GM18511 (cell line): Measurements from ENCODE around the gene XDH.

ENCODE experiments used
- ATAC-seq: cut with Tn5 transposase; IDR thresholded peaks from one replicate; pipeline ENCODE4 v1.9.1; 2021; ENCODE audit warnings: mild to moderate bottlenecking, moderate library complexity; ENCODE audit not compliant: unreplicated experiment

The XDH gene

DNA sequence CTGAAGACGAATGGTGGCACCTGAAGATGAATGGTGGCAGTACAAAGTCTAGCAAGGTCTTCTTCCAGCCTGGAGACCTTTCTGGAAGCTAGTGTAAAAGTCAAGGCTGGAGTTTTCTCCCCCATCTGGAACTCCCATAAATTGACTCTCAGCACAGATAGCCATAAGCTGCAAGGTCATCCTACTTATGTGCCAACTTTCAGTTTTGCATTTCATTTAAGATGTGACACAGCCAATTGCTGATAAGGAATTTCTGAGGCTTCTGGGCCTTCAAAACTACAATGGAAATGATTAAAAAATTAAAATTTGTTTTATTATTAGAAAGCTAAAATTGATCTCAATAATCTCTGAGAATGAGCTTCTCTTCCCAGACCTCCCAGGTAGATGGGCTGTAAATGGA lies 10.2 kb downstream of the XDH start:
- ATAC-seq: no peak

DNA sequence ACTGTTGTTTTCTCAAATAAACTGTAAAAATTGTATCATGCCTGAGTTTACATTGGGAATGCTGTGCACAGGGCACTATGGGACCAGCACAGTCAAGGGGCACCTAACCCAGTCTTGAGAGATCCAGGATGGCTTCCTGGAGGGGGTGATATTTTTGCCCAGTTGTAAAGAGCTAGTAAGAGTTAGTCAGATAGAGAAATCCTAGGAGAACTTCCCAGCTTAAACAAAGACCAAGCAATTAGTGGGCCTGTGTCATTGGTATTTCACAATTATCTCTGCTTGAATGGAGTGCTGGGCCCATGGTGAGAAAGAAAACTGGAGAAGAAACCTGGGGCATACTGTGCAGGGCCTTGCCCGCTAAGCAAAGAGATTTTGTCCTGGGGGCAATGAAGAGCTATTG lies 12.2 kb downstream of the XDH start:
- ATAC-seq: no peak

DNA sequence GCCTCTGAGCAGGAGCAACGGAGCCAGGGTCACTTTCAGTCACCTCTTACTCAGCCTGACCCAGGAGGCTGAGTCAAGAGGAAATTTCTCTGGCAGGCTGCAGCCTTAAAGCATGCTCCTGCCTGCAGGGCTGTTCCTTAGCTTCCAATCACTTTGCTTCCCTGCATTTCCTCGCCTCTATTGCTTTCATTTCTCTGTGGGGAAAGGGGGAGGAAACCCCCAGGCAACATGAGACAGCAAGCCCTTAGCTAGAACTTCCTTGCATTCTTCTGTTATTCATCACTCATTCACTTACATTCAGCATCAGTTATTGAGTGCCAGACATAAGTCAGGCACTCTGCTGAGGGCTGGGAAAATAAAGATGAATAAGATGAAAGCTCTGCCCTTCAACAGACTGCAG lies 13.0 kb downstream of the XDH start:
- no peak for ATAC-seq

DNA sequence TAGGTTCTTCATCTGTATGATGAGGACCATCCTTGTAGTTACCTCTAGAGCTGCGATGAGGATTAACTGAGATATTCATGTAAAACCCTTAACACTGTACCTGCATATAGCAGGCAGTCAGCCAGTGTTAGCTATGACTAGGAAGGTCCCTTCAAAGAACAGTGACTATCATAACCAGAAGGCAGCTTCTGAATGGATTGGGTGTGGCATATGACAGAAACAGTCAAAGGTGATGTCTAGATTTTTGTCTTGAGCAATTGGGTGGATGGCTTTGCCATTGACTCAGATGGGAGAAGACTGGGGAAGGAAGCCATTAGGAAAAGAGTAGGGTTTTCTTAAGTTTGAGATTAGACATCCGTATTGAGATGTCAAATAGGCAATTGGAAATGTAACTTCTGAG lies 15.7 kb downstream of the XDH start:
- ATAC-seq: no peak

DNA sequence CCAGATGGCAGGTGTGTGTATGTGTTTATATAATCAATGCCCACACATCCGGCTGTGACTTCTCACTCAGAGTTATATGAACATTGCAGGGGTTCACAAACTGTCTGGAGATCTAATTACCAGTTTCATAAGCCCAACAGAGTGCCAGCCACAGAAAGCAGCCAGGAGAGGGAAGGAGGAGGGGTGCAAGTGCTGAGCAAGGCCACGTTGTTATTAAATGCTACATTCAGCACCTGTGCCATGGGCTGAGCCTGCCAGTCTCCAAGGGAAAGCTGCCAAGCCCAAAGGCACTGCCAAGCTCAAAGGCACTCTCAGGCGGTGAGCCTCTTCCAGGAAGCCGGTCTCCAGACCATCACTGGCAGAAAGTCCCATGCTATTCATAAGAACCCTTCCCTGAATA lies 17.4 kb downstream of the XDH start:
- ATAC-seq: no peak

DNA sequence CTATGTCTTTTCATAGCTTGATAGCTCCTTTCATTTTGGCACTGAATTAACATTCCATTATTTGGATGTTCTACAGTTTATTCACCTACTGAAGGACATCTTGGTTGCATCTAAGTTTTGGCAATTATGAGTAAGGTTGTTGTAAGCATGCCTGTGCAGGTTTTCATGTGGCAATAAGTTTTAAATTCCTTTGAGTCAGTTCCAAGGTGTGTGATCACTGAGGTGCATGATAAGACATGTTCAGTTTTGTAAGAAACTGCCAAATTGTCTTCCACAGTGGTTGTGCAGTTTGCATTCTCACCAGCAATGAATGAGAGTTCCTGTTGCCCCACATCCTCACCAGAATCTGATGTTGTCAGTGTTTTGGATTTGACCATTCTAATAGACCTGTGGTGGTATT lies 24.2 kb downstream of the XDH start:
- no peak for ATAC-seq

DNA sequence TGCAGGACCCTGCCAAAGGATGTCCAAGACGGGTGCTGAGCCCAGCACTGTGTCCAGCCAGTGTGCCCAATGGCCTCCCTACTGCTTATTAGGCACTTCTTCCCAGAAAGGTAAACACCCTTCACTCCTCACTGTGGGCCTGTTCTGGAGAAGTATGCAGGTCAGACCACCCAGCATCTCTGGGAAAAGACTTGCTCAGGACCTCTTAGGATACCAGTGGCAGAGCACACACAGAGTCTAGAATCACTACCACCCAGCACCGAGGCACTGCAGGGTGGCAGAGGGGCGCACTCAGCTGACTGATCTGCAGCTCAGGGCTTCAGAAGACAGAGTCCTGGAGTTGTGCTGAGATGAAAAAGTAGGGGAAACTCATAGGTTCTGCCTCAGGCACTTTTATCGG lies 25.8 kb downstream of the XDH start:
- ATAC-seq: no peak

DNA sequence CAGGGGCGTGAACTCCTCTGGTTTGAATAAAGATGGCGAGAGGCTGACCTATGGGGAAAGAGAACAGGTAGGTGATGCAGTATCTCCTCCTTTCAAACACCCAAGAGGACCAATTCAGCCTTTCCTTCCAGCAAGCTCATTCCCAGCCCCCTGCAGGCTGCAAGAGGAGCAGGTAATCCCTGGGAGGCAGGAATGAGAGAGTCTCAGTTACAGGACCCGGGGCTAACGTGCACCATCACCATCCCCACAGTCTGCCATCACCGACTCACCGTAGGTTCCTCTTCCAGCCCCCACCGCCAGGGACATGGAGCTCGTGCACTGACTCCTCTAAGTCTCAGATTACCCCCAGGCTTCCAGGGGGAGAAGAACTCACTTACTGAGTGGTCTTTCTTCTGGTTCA lies 26.7 kb downstream of the XDH start:
- ATAC-seq: no peak

DNA sequence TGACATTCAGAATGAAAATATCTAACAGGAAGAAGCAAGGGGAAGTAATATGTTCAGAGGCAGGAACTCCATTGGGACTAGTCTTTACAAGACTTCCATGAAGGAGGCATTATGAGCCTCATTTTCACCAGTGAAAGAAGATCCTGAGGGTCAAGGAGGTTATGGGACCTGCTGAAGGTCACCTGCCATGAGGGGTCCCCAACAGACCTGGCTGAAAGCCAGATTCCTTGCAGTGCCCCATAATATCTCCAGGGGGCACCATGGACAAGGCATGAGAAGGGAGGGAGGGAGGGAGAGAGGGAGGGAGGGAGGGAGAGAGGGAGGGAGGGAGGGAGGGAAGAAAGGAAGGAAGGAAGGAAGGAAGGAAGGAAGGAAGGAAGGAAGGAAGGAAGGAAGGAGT lies 27.9 kb downstream of the XDH start:
- ATAC-seq: no peak

DNA sequence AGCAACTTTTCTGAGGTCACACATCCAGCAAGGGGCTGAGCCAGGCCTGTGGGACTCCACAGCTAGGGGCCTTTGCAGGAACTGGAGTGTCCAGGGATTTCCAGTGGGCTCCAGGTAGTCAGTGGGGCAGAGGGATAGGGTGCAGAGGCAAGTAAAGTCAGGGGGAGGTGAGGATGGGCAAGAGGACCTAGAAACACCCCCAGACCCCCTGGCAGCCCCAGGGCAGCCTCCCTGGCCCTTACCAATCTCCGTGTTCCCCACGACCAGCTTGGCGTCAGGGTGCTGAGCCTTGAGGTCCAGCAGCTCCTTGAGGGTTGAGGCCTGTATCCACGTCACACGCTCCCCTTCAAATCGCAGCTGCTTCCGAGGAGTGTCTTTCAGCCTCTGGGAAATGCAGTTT lies 28.4 kb downstream of the XDH start:
- ATAC-seq: no peak

DNA sequence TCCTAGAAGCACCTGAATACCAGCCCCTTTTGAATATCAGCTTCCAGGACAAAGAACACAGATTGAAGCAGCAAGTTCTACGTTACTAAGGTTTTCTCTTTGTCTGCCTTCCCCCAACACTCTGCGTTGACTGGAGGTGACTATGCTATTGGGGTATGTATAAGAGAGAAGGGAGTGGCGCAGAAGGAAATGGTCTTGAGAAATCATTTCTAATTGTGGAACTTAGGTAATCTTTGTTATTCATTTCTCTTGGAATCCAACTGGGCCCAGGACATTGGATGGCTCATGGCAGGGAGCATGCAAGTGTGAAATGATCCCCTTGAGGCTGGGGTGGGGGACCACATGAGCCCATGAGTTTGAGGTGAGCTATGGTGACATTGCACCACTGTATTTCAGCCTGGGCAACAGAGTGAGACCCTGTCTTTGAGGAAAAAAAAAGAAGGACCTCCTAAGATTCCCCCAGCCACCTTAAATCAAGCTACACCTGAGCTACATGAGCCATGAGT lies 29.7 kb downstream of the XDH start:
- no peak for ATAC-seq

DNA sequence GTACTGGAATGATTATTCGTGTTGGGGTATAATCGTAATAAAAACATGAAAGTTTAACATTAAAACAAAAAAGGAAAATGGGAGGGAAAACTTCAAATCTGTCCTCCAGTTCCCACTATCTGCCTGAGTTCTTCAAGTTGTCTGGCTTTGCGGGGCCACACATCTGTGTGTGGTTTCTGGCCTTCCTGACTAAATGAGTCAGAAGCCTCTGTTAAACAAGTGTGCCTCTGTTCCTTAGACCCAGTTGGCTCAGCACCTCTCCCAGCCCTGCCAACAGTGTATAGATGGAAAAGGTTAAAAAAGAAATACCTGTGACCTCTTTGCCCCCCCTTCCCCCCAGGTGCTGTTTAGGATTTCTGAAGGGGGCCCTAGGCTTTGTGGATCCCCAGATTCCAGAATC lies 30.2 kb downstream of the XDH start:
- peak; percentile 77 for ATAC-seq

DNA sequence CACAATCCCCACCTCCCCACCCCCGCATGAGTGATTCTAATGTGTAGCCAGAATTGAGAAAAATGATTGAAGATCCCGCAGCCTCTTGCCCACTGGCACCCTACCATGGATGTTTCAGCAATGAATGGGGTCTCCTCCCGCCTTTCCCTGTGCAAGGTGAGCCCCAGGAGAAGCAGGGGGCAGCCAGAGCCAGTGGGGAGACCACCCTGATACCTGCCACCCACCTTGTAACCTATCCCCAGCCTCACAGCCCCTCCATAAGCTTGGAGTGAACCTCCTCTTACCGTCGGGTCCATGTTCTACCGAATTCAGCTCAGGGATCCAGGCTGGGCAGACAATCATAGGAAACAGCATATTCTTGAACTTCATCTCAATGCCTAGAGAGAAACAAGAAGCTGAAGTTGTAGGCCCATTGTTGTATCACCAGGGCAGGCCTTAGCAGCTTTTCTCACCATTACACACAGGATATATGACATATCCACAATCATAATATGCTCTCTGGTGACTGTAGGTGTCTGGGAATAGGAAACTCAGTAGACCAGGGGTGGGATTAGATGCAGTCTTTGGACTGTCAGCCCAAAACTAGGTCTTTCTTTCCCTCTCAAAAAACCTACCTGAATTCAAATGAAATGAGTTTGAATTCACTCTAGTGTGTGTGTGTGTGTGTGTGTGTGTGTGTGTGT lies 30.9 kb downstream of the XDH start:
- no peak for ATAC-seq

DNA sequence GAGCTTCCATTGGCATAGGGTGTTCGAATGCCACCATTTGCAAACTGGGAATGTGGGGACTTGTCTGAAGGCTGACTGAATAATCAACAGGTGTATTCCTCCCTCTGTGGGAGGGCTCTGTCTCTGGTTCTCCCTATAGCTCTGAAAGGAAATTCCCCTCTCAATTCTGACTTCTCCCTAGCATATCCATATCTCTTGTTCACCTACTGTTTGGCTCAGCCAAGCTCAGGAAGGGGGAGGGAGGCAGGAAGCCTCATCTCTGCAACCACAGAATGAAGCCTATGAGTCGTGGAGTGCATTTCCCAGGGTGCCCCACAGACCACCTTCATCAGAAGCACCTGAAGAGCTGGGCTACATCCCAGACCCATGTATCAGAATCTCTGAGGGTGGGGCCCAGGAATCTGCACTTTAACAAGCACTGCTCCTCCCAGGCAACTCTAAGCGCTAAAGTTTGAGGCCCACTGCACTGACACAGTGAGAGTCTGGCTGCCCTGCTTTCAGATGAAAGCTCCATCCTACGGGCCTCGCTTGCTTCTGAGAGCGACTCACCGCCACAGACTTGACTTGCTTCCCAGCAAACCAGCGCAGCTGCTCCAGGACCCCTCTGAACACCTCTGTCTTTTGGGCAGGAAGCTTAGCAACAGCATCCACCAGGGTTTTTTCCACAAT lies 32.0 kb downstream of the XDH start:
- no peak for ATAC-seq

DNA sequence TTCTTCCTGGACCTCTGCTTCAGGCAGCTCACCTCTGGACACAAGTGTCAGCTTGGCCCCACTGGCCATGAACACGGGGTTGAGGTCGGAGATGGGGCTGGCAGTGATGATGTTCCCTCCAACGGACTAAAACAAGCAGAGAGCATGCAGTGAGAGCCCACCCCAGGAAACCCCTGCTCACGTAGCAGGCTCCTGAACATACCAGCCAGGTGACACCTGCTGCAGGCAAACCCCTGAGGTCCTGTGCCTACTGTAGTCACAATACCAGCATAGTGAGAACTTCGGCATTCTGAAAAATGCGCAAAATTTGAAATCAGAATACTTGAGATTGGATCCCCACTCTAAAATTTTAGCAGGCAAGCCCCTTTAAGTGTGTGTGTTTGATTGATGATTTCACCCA lies 32.9 kb downstream of the XDH start:
- ATAC-seq: no peak

DNA sequence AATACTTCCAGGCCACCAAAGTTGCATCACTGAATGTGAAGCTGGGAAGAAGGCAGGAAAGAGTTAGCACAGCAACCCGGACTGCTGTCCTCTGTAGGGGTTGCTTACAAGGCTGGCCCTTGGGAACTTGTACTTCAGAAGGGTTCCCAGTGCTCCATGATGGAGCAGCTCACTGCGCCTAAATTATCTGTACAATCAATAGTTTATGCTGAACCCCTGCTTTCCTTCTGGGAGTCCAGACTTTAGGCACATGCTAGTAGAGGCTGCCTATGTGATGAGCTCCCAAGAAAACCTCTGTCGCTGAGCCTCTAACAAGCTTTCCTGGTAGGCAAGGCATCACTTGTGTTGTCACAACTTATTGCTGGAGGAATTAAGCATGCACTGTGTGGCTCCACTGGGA lies 34.3 kb downstream of the XDH start:
- ATAC-seq: no peak

DNA sequence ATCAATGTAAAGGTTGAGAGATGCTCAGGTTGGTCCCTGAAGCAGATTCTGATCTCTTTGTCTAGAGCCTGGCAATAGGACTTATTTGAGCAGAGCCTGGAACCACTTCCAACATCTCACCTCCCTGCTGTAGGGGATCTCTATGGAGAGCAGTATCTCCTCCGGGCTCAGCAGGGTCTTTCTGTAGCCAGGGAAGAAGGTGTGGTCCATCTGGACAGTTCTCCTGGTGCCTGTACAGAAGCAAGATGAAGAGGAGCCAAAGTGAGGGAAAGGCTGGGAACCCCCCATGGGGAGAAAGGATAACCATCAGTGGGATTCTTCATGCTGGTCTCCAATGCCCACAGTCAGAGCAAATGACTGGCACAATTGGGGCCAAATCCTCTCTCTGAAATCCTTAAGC lies 34.8 kb downstream of the XDH start:
- ATAC-seq: no peak

DNA sequence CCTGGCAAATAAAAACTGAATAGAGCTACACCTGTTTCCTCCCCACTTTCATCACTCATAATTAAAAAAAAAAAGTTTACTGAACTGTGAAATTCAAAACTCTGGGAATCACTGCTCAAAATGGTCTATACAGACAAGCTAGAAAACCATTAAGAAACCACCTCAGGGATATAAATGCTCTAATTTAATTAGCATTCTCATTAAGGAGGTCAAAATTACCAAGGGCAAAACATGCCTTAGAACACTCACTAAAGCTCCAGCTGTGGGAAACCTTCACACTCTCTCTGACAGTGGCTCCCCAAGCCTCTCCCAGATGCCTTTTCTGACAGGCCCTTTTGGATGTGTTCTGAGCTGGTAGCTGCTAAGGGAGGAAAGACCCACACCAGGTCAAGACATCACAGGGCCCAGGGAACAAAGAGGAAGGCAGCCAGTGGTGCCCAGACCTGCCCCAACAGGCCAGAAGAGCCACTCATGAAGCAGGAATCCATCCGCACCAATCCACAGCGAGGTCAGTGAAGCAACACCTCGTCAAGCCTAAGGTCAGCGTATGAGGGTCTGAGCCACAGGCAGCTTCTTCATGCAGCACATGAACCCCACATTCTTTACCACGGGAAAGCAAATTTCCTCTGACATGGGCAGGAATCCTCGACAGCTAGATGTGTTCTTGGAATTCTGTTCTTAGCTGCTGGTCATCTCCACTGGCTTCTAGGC lies 35.6 kb downstream of the XDH start:
- no peak for ATAC-seq

DNA sequence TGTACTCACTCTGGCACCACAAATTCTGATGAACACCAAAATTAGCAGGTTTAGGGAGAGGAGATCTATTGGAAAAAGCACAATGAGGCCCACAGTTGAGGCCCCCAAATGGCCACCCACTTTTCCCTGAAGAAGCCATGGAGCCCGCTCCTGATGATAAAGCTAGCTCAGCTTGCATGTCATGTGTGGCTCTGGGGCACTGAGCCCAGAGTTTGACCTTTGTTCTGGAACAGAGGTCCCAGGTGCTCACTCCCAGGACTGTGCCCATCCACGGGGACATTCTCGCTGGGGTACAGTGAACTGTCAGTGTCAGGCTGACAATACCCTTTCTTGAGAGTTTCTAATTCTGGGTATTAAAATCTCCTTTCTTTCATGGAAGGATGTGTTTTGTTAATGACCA lies 36.2 kb downstream of the XDH start:
- no peak for ATAC-seq

DNA sequence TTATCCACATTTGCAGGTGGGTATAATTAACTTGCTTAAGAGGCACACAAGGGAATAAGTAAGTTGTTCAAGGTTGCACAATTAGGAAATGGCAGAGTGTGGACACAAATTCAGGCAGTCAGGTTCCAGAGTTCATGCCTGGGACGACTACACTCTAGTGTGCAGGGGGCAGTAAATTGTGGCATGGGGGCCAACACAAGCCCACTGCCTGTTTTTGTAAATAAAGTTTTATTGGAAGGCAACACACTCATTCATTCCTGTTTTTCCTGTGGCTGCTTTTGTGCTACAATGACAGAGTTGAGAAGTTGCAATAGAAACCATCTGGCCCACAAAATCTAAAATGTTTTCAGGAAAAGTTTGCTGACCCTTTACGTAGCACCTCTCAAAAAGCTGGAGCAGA lies 41.4 kb downstream of the XDH start:
- ATAC-seq: no peak

DNA sequence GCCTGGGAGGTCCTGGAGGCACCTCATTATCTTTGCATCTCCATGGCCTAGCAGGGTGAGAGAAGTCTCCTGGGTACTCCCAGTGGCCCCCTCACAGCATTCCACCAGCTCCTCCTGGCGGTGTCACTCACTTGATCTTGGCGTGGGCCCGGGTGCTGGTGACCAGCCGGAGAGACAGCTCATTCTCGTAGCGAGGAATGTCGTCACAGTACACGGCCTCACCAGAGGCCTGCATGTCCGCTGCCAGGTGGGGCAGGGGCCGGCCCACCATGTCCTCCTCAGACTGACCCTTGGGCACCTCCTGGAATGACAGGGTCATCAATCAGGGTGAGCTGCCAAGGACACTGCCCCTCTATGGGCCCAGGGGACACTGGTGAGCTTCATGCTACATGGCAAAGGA lies 42.4 kb downstream of the XDH start:
- ATAC-seq: no peak

DNA sequence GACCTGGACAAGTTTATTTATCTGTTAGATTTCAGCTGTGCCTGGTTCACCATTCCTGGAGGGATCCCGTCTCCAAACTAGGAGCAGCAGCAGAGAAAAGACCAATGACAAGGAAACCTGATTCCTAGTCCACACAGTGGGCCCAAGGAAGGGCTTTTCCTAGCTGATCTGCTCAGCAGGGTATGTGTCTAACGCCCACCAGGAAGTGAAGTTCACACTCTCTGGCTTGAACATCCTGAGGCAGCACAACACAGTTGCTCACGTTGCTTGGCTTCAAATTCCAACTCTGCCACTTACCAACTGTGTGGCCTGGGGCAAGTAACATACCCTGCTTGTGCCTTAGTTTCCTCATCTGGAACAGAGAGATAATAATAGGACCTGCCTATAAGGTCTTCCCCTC lies 42.9 kb downstream of the XDH start:
- ATAC-seq: no peak
